Brain pericyte (primary cell): ENCODE data around the gene PIRT.

Source experiments
- DNase-seq: peaks from one replicate; pipeline ENCODE4 v3.0.0-alpha.2; 2012; ENCODE audit warnings: low read depth, low spot score

Gene PIRT

DNA sequence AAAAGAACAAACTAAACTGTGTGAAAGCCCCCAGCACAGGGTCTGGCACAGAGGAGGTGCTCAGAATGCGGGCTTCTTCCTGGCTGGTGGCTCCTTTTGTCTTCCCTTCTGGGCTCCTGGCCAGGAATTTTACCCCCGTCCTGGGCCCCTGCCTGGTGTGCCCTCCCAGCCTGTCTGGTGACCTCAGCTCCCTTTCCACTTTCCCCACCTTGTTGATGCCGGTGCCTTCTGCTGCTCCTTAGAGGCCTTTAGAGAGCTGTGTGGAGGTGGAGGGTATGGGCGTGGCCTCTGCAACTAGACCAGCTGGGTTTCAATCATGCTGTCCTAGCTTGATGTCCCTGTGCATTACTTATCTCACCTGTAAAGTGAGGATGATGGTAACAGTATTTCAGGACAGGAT is 16.8 kb downstream of the PIRT start:
- no peak for DNase-seq

DNA sequence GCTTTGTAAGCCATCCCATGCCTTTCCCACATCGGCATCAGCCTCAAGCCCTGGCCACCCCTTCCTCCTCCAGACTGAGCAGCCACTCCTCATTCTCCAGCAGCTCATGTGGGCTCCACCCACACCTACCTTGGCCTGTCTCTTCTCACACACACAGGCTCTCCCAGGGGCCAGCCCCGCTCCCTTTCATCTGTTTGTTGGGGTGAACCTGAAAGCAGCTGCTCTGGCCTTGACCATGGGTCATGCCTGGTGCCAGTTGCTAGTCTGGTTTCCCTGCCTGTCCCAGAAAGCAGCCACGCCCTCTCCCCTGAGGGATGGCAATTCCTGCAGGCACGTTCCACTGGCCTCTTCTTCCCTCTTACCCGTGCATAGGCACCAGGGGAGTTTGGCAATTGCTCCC is 22.6 kb downstream of the PIRT start:
- DNase-seq = no peak

GRCh38 chr17:10814075-10814474 is 23.8 kb downstream of the PIRT start:
- DNase-seq = no peak

DNA sequence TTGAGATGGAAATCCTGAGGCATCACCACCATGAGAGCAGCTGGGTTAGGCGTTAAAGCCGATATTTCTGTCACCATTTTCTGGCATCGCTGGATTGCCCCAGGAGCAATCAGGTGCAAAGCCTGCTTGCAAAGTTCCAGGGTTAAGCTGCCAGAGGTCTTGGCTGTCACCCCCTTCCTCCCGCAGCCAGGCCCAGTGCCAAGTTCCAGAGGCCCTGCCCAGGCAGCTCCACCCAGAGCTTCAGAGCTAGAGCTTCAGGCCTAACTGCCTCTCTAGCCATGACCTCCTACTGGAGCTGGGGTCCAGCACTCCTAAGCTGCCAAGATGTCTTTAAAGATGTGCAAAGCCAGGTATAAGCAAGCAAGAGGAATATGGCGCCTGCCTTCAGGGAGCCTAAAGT is 25.2 kb downstream of the PIRT start:
- no peak for DNase-seq

GRCh38 chr17:10809605-10810004 is 28.3 kb downstream of the PIRT start:
- DNase-seq = no peak

DNA sequence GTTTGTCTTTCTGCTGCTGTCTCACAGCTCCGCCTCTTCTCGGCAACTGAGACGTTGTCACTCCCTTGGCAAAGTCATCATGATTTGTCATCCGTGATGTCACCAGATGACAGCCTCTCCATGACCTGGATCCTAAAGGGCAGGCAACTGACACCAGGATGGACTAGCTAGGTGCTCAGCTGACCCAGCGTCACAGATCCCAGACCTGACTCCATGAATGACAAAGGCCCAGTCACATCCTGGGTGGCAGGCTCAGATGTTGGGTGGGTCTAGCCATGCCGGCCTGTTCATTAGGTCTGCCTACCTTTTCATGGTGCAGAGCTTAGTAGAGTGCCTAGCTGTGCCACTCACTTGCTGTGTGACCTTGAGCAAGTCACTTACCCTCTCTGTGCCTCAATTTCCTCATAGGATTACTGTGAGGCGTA is 30.2 kb downstream of the PIRT start:
- no peak for DNase-seq

- no peak for DNase-seq
These were observed 31.2 kb downstream of the PIRT start for GRCh38 chr17:10806545-10807262.

DNA sequence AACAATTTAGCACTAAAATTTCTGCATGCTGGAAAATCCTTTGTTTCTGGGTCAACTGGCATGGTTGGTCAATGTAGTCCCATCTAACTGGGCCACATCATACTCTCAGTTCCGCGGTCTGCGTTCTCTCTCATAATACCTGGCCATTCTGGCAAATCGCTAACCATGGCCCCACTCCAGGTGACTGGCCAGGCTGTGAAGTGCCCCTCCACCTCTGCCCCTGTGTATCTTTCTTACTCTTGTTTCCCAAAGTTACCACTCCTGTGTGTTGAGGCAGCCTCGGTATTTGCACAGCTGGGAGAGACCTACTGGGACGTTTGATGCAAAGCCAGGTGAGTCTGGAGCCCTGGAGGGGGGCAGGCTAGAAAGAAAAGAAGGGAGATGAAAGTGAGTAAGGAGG is 32.0 kb downstream of the PIRT start:
- DNase-seq = no peak

DNA sequence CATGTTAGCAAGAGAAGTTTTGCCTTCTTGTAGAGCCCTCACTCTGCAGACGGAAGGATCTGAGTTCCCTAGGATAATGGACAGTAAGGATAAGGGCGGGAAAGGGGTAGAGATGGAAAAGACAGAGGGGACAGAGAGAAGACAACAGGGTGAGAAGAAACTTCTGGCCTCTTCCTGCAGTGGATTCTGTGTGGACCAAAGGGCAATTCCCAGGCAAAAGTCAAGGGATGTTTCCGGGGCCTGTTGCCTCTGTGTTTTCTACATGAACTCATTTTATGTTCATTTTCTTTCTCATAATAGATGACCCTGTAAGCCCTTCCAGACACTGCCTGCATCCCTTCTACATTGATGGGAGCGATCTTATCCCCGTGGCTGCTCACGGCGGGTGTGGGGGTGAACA is 33.3 kb downstream of the PIRT start:
- no peak for DNase-seq

- no peak for DNase-seq
These were observed 33.9 kb downstream of the PIRT start, which contains the start of gene TMEM238L for GRCh38 chr17:10803830-10804475. Gene TMEM238L, minus strand, starts transcription at chr17:10804099. Its CDS starts 136 bp downstream, at chr17:10803963.

DNA sequence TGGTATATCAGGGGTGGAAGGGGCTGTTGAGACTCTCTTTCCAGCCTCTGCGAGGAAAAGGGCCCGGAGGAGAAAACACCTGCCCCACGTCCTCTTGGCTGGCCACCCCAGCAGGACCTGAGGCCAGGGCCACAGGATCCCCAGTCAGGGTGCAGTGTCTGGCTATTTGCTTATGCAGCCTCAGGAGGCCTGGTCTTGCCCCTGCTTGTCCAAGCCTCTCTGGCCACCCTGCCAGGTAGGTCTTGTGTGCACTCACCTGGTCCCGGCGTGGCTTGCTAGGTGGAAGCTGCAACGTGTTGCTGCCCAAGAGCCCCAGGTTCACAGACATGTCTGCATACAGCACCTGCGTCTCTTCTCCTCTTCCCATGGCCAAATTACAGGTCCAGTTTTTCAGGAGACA is 34.5 kb downstream of the PIRT start:
- DNase-seq = no peak

GRCh38 chr17:10802496-10803284 is 35.2 kb downstream of the PIRT start:
- no peak for DNase-seq

GRCh38 chr17:10799407-10799806 is 38.5 kb downstream of the PIRT start:
- no peak for DNase-seq

GRCh38 chr17:10798910-10799309 is 39.0 kb downstream of the PIRT start:
- DNase-seq = no peak

DNA sequence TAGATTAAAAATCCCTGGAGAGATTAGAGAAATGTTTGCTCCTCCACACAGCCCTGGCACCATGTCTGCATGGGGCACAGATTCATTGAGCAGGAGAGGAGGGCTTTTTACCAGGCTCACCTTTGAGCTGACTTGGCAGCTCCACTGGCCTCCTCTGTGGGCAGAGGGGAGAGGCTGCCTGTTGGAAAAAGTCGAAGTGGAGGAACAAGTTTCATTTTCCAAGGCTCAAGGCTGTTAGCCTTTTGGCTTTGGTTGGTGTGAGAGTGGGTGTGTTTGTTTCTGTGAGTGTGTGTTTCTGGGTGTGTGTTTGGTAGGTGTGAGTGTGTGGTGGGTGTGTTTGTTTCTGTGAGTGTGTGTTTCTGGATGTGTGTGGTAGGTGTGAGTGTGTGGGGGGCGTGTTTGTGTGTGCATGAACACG is 39.5 kb downstream of the PIRT start:
- no peak for DNase-seq

DNA sequence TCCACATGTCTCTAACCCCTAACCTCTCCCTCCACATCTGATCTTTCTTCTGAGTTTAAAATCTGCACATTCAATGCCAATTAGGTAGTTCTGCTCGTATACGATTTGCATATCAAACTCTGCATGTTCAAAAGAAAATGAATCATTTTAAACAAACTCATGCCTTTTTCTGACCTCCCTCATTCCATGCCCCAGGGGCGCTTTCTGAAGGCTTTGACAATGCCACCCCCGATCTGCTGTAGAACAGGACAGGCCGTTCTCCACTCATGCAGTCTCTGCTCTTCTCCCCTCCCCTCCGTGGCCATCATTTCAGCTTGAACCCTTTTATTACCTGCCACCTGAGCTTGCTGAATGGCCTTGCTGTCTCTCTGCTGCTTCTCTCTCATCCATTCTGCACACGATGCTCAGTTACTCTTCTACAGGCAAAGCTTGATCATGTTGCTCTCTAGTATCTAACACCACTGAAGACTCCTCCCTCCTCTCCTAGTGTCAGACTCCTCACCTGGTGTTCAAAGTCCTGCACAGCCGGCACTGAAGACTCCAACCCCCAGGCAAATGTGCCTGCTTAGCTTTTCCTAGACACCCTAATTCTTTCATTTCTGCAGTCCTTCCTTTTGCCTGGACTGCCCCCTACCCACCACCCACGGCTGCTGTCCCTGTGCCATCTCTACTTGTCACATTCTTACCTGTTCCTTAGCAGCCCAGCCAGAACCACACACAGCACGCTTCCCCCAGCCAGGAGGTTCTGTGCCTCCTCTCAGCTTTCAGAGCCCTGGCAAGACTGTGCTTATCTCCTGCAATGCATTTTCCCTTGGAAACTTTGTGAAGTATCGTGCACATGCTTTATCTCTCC is 40.2 kb downstream of the PIRT start:
- DNase-seq = no peak

DNA sequence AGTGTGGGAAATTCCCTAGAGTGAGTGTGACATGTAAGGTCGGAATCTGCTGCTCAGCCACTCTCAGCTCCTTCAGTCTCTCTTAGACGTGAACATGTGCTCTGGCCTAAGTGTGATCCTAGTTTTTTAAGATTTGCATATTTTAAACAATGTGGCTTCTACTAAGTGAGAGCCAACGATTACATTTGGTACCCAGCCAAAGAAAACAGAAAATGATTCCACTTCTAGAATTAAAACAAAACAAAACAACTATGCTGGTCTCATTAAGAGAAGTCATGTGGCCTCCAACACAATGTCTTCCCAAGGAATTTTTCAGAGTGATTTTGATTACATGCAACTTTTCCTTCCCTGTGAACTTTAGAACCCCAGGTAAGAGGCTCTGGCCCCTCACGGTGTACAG is 44.1 kb downstream of the PIRT start:
- no peak for DNase-seq

GRCh38 chr17:10793256-10793655 is 44.6 kb downstream of the PIRT start:
- DNase-seq = no peak

GRCh38 chr17:10792151-10792550 is 45.7 kb downstream of the PIRT start:
- no peak for DNase-seq

DNA sequence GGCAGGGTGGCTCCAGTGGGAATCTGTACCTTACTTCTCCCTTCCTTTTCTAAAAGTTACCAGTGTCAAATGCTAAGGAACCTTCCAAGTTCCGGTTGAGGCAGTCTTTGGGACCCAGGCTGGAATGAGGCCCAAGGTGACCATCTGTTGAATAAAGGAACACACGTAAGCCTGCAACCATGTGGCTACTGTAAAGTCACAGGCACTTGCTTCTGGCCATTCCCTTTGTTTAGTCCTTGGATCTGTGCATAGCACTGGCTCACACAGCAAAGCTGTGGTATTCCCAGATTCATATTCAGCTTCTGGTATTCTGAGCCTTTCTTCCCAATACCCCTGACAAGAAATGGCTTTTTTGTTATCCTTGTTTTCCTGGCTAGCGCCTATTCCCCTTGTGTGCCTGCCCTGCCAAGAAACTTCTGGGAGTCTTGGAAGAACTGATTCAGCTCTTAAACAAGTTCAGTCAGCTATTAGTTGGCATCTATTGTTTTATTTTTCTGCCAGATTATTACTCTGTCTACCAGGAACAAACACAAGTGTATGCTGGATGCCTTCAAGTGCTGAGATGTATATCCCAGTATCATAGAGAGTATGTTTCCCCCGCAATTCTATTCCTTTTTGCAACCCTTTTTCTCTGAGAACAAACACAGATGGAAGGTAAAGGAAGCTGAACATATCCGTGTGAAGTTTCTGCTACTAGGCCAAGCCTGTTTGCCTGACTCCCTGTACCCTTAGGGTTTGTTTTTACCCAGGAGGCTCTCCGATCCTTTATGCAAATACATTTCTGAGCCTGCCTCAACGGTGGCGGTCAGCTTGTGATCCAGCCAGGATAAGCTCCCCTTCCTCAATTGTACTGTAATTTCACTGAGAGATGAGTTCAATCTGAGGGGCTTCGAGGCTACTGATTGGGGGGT is 47.1 kb downstream of the PIRT start:
- no peak for DNase-seq
